ENCODE measurements around the gene ACTR1A. TPM values are rescaled to one million over a fixed set of nuclear protein-coding genes. Genes with fewer than 3 reads are reported as not detected.

Gene ACTR1A
- total and polyA plus RNA-seq, 9 of the 15 experiments (the other 6 are each of a cell fraction or from before 2014, with no cell fraction given) = 36.3 to 77.2 (median 49.6) TPM

- TF ChIP-seq CHAMP1 (IDR thresholded peaks at IDR 0.05) (no peak), SMARCC2 (IDR thresholded peaks at IDR 0.05; ENCODE audit: low read depth) (no peak), MBD1 (CRISPR knock-in tag; IDR thresholded peaks at IDR 0.05) (no peak), OTX1 (CRISPR knock-in tag; IDR thresholded peaks at IDR 0.05) (no peak)
Measured at GRCh38 chr10:102480396-102480795, 22.1 kb downstream of the ACTR1A start (continued).

GRCh38 chr10:102479651-102480050 lies 22.9 kb downstream of the ACTR1A start:
- Histone ChIP-seq H3K4me3 (no peak overlapping the region), H3K9me1 (ENCODE audit: control insufficient read depth, insufficient read depth, low read length) (no peaks in the 10 kb centered on the region), H3K9ac (ENCODE audit: insufficient read depth in 1 of 2, low read depth in 2 of 2, low read length in 2 of 2) (no peak overlapping the region; a peak in 1 of 4 replicates), H3K4me1 (replicated peaks in 1 of 2; ENCODE audit: control insufficient read depth in 2 of 2, insufficient read depth in 2 of 2, low read length in 2 of 2) (peaks cover 4 to 9% of the 10 kb centered on the region in 2 experiments; a peak in 4 of 5 replicates), H3K79me2 (ENCODE audit: control insufficient read depth, insufficient read depth, low read length) (no peaks in the 10 kb centered on the region), H3K27ac (ENCODE audit: extremely low read depth, low read depth, low read length) (no peak overlapping the region; the same call in 2 of the 3 replicates), H3K9me3 (replicated peaks; ENCODE audit: control insufficient read depth, insufficient read depth, low read depth, low read length) (no peaks in the 10 kb centered on the region), H3K36me3 (ENCODE audit: control insufficient read depth, insufficient read depth, low read length) (peaks cover 60% of the 10 kb centered on the region; the same call in 2 of the 3 replicates), H4K20me1 (replicated peaks; ENCODE audit: control insufficient read depth, insufficient read depth, low read length) (no peaks in the 10 kb centered on the region), H3K4me2 (ENCODE audit: insufficient read depth, low read length) (no peak overlapping the region), H3K27me3 (ENCODE audit: control insufficient read depth in 2 of 2, insufficient read depth in 2 of 2, low read length in 2 of 2) (no peaks in the 10 kb centered on the region), H2AFZ (ENCODE audit: low read depth, low read length) (no peak overlapping the region)
- intact Hi-C loops (cut with micrococcal nuclease) (loop anchor here (1.0 to 5.0 kb wide), 3 partner anchors 57 to 247 kb away; no protein-coding TSS in a partner anchor), in situ Hi-C loops (cut with MboI) (no loop called here)
- no peak for FAIRE-seq
- no peak for ATAC-seq
- no peak for DNase-seq (ENCODE audit: extremely low read depth in 1 of 4, low spot score in 3 of 4)
- ChIA-PET POLR2A (interaction anchor here (0.6 to 1.6 kb wide), 7 partner anchors 46 to 1167 kb away, joined by 3 to 5 read pairs (median 3); no protein-coding TSS in a partner anchor), CTCF (ENCODE audit: low intra/inter-chr PET ratio) (interaction anchor here (0.6 to 2.2 kb wide), 6 partner anchors 48 to 104 kb away, joined by 3 to 6 read pairs (median 4); no protein-coding TSS in a partner anchor)
- no TSS peak for BruUV-seq (replicated peaks)
- TF ChIP-seq NFYB (IDR thresholded peaks at IDR 0.05; ENCODE audit: extremely low read depth, insufficient read length) (no peak), NKRF (IDR thresholded peaks at IDR 0.05; ENCODE audit: borderline replicate concordance) (no peak), ZNF280A (IDR thresholded peaks at IDR 0.05; ENCODE audit: low read depth, partially characterized antibody) (no peak), PRDM10 (IDR thresholded peaks at IDR 0.05; ENCODE audit: partially characterized antibody) (no peak)
